DOHH2 (cell line): Measurements from ENCODE around the gene KAT6B.

ENCODE experiments used
- H3F3A ChIP-seq: fragments of 200-600 bp; sonication (generic), shearing (Covaris generic); 2 replicates; pipeline ENCODE4 v1.6.0; 2016; ENCODE audit warnings: antibody characterized with exemption, mild to moderate bottlenecking; ENCODE audit not compliant: control insufficient read depth, insufficient read depth
- H3K27ac ChIP-seq: fragments of 200-600 bp; sonication (generic); 2 replicates; pipeline ENCODE4 v1.5.1; 2014; ENCODE audit warnings: low read depth, mild to moderate bottlenecking, low read length, moderate library complexity
- H3K27me3 ChIP-seq: fragments of 200-600 bp; sonication (generic); 2 replicates; pipeline ENCODE4 v1.6.1; 2014; ENCODE audit warnings: mild to moderate bottlenecking, low read length, mixed read lengths; ENCODE audit not compliant: control insufficient read depth
- H3K36me3 ChIP-seq: fragments of 200-600 bp; sonication (generic); 2 replicates; pipeline ENCODE4 v1.6.1; 2014; ENCODE audit warnings: mild to moderate bottlenecking, low read length, moderate library complexity, mixed read lengths; ENCODE audit not compliant: control insufficient read depth
- H3K4me1 ChIP-seq: fragments of 200-600 bp; sonication (generic); 2 replicates; pipeline ENCODE4 v1.6.1; 2014; ENCODE audit warnings: mild to moderate bottlenecking, low read length, mixed read lengths; ENCODE audit not compliant: control insufficient read depth
- H3K4me2 ChIP-seq: fragments of 200-600 bp; sonication (generic); 2 replicates; pipeline ENCODE4 v1.6.0; 2014; ENCODE audit warnings: mild to moderate bottlenecking, low read length, moderate library complexity
- H3K4me3 ChIP-seq: fragments of 200-600 bp; sonication (generic); 2 replicates; pipeline ENCODE4 v1.5.1; 2014; ENCODE audit warnings: mild to moderate bottlenecking, low read length, mixed read lengths
- H3K79me2 ChIP-seq: fragments of 200-600 bp; sonication (generic); 2 replicates; pipeline ENCODE4 v1.6.1; 2014; ENCODE audit warnings: mild to moderate bottlenecking, low read length, mixed read lengths; ENCODE audit not compliant: control insufficient read depth
- H3K9me2 ChIP-seq: fragments of 200-600 bp; sonication (generic); replicated peaks from 2 replicates; pipeline ENCODE4 v1.6.1; 2014; ENCODE audit warnings: mild to moderate bottlenecking, low read length, mixed read lengths; ENCODE audit not compliant: control insufficient read depth
- H3K9me3 ChIP-seq: fragments of 200-600 bp; sonication (generic); 2 replicates; pipeline ENCODE4 v1.6.1; 2014; ENCODE audit warnings: antibody characterized with exemption, low read length, mixed read lengths; ENCODE audit not compliant: control insufficient read depth, insufficient read depth
- H4K20me1 ChIP-seq: fragments of 200-600 bp; sonication (generic); 2 replicates; pipeline ENCODE4 v1.6.0; 2014; ENCODE audit warnings: low read depth, mild to moderate bottlenecking, antibody characterized with exemption, low read length, moderate library complexity; ENCODE audit not compliant: control insufficient read depth, insufficient read depth
- CTCF ChIP-seq: fragments of 200-600 bp; sonication (generic); IDR thresholded peaks from one replicate; pipeline ENCODE4 v1.5.1; 2014; ENCODE audit warnings: antibody characterized with exemption, mild to moderate bottlenecking, low read depth, low read length; ENCODE audit not compliant: poor library complexity, severe bottlenecking
- EZH2phosphoT487 ChIP-seq: fragments of 200-600 bp; sonication (generic); IDR thresholded peaks from 2 replicates; pipeline ENCODE4 v1.6.1; 2017; ENCODE audit warnings: borderline replicate concordance, mild to moderate bottlenecking, antibody characterized with exemption, low read length, moderate library complexity, mixed read lengths

Gene KAT6B

GRCh38 chr10:74863551-74863950, 37.2 kb downstream of the KAT6B start:
- H3K4me3 ChIP-seq, result no peak overlapping the region
- H3K36me3 ChIP-seq, result no peaks in the 10 kb centered on the region
- TF ChIP-seq EZH2phosphoT487 (no peak), CTCF (no peak)
- peaks cover 36% of the 10 kb centered on the region for H3K79me2 ChIP-seq
- H3K27ac ChIP-seq, result no peak overlapping the region
- no peaks in the 10 kb centered on the region for H4K20me1 ChIP-seq
- H3K27me3 ChIP-seq, result no peaks in the 10 kb centered on the region
- no peaks in the 10 kb centered on the region for H3K9me2 ChIP-seq
- H3F3A ChIP-seq, result 0 out of 2 replicates have a peak, but pooled peaks cover 2% of the 10 kb centered on the region
- H3K4me2 ChIP-seq, result no peak overlapping the region
- no peaks in the 10 kb centered on the region; the same call in 1 of the 2 replicates for H3K4me1 ChIP-seq
- no peaks in the 10 kb centered on the region for H3K9me3 ChIP-seq

GRCh38 chr10:74867351-74867750, 41.0 kb downstream of the KAT6B start:
- Histone ChIP-seq H4K20me1 (no peaks in the 10 kb centered on the region), H3K9me2 (no peaks in the 10 kb centered on the region), H3F3A (no peaks in the 10 kb centered on the region), H3K36me3 (no peaks in the 10 kb centered on the region), H3K79me2 (peaks cover 29% of the 10 kb centered on the region), H3K4me2 (no peak overlapping the region), H3K9me3 (no peaks in the 10 kb centered on the region), H3K4me3 (no peak overlapping the region), H3K27me3 (no peaks in the 10 kb centered on the region), H3K4me1 (no peaks in the 10 kb centered on the region; the same call in 1 of the 2 replicates), H3K27ac (no peak overlapping the region)
- TF ChIP-seq CTCF (no peak), EZH2phosphoT487 (no peak)

- Histone ChIP-seq H3K27ac (no peak overlapping the region), H3K9me2 (no peaks in the 10 kb centered on the region), H3K36me3 (no peaks in the 10 kb centered on the region), H3K79me2 (peaks cover 25% of the 10 kb centered on the region), H3K4me2 (no peak overlapping the region), H4K20me1 (no peaks in the 10 kb centered on the region), H3K4me1 (no peaks in the 10 kb centered on the region), H3K9me3 (no peaks in the 10 kb centered on the region), H3F3A (no peaks in the 10 kb centered on the region), H3K27me3 (no peaks in the 10 kb centered on the region), H3K4me3 (no peak overlapping the region)
- no peak for TF ChIP-seq CTCF
- TF ChIP-seq EZH2phosphoT487, result no peak
These were observed 42.1 kb downstream of the KAT6B start for GRCh38 chr10:74868392-74868977.
